ENCODE results near the gene ATP2C1. TPM values are rescaled to one million over a fixed set of nuclear protein-coding genes. Genes with fewer than 3 reads are reported as not detected.

Gene ATP2C1
- total and polyA plus RNA-seq, 2 experiments from 2014 or later = 28.1 to 75.7 TPM

DNA sequence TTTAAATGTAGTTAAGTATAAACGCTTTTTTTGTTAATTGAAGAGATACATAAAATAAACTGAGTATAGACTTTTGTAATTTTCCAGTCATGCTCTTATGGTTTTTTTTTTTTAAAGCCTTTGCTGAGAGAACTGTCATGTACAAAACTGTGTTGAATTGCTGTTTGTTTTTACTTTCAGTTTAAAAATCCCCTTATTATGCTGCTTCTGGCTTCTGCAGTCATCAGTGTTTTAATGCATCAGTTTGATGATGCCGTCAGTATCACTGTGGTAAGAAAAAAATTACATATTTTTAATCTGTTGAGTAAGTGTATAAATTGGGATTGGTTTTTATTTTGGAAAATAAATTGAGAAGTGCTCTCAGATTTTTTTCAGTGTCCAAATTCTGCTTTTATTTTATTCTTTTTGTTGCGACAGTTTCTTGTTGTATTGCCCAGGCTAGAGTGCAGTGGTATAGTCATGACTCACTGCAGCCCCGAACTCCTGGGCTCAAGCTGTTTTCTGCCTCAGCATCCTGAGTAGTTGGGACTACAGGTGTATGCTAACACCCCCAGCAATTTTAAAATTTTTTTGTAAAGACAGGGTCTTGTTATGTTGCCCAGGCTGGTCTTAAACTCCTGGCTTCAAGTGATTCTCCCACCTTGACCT lies 40.7 kb downstream of the ATP2C1 start (continued):
- TF ChIP-seq, protein P1, sequence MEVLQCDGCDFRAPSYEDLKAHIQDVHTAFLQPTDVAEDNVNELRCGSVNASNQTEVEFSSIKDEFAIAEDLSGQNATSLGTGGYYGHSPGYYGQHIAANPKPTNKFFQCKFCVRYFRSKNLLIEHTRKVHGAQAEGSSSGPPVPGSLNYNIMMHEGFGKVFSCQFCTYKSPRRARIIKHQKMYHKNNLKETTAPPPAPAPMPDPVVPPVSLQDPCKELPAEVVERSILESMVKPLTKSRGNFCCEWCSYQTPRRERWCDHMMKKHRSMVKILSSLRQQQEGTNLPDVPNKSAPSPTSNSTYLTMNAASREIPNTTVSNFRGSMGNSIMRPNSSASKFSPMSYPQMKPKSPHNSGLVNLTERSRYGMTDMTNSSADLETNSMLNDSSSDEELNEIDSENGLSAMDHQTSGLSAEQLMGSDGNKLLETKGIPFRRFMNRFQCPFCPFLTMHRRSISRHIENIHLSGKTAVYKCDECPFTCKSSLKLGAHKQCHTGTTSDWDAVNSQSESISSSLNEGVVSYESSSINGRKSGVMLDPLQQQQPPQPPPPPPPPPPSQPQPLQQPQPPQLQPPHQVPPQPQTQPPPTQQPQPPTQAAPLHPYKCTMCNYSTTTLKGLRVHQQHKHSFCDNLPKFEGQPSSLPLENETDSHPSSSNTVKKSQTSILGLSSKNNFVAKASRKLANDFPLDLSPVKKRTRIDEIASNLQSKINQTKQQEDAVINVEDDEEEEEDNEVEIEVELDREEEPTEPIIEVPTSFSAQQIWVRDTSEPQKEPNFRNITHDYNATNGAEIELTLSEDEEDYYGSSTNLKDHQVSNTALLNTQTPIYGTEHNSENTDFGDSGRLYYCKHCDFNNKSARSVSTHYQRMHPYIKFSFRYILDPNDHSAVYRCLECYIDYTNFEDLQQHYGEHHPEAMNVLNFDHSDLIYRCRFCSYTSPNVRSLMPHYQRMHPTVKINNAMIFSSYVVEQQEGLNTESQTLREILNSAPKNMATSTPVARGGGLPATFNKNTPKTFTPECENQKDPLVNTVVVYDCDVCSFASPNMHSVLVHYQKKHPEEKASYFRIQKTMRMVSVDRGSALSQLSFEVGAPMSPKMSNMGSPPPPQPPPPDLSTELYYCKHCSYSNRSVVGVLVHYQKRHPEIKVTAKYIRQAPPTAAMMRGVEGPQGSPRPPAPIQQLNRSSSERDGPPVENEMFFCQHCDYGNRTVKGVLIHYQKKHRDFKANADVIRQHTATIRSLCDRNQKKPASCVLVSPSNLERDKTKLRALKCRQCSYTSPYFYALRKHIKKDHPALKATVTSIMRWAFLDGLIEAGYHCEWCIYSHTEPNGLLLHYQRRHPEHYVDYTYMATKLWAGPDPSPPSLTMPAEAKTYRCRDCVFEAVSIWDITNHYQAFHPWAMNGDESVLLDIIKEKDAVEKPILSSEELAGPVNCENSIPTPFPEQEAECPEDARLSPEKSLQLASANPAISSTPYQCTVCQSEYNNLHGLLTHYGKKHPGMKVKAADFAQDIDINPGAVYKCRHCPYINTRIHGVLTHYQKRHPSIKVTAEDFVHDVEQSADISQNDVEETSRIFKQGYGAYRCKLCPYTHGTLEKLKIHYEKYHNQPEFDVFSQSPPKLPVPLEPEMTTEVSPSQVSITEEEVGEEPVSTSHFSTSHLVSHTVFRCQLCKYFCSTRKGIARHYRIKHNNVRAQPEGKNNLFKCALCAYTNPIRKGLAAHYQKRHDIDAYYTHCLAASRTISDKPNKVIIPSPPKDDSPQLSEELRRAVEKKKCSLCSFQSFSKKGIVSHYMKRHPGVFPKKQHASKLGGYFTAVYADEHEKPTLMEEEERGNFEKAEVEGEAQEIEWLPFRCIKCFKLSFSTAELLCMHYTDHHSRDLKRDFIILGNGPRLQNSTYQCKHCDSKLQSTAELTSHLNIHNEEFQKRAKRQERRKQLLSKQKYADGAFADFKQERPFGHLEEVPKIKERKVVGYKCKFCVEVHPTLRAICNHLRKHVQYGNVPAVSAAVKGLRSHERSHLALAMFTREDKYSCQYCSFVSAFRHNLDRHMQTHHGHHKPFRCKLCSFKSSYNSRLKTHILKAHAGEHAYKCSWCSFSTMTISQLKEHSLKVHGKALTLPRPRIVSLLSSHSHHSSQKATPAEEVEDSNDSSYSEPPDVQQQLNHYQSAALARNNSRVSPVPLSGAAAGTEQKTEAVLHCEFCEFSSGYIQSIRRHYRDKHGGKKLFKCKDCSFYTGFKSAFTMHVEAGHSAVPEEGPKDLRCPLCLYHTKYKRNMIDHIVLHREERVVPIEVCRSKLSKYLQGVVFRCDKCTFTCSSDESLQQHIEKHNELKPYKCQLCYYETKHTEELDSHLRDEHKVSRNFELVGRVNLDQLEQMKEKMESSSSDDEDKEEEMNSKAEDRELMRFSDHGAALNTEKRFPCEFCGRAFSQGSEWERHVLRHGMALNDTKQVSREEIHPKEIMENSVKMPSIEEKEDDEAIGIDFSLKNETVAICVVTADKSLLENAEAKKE (CRISPR knock-in tag; IDR thresholded peaks at IDR 0.05) = no peak

DNA sequence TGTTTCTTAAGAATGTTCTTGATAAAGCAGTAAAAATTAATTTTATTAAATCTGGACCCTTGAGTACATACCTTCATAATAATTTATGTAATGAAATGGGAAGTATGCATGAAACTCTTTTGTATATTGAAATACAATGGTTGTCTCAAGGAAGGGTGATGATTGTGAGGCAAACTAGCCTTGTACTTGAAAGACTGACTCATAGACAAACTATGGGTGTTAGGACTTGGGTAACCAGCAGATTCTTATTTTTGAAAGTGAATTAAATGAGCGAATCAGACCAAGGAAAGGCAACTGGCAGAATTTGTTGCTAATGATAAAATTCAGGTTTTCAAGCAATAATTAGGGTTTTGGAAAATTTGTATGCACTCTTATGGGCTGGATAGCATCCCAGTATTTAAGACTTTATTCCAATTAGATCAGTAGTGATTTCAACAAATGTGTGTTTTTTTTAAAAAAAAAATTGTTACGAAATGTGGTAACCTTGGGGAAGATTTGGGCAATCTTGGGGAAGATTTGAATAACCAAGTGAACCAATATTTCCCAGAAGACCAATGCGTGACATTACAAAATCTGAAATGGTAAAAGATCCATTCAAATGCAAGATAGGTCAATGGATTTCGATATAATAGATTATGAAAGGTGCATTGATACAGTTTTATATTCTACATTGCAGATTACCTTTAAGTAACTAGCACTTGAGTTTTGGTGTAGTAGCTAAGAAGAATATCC lies 42.0 kb downstream of the ATP2C1 start:
- Mint-ChIP-seq H3K9me3 (no peaks in the 10 kb centered on the region), H3K27me3 (ENCODE audit: insufficient read depth, low read depth, poor library complexity) (no peaks in the 10 kb centered on the region), H3K36me3 (ENCODE audit: low read depth) (peaks cover 11% of the 10 kb centered on the region; the same call in 2 of the 3 replicates), H3K4me3 (no peak overlapping the region), H3K27ac (no peak overlapping the region), H3K4me1 (no peaks in the 10 kb centered on the region; the same call in 2 of the 3 replicates)
- DNase-seq (ENCODE audit: low spot score) = no peak
- no peaks in the 10 kb centered on the region; the same call in 1 of the 2 replicates for H4K20me1 ChIP-seq (replicated peaks; ENCODE audit: insufficient read depth)
- H3K4me1 ChIP-seq (ENCODE audit: insufficient read depth) = no peaks in the 10 kb centered on the region
- no peak overlapping the region for H2AFZ ChIP-seq
- no peaks in the 10 kb centered on the region for H3K27me3 ChIP-seq (ENCODE audit: insufficient read depth)
- H3K27ac ChIP-seq (ENCODE audit: low read depth) = no peak overlapping the region
- no peak for ATAC-seq
- no peak overlapping the region for H3K4me2 ChIP-seq
- no peaks in the 10 kb centered on the region for H3K79me2 ChIP-seq (replicated peaks; ENCODE audit: insufficient read depth)
- no peaks in the 10 kb centered on the region for H3F3A ChIP-seq (replicated peaks; ENCODE audit: low read depth)
- H3K36me3 ChIP-seq (ENCODE audit: insufficient read depth) = no peaks in the 10 kb centered on the region; the same call in 1 of the 2 replicates
- H3K4me3 ChIP-seq = no peak overlapping the region
- no peaks in the 10 kb centered on the region for H3K9me2 ChIP-seq (ENCODE audit: insufficient read depth)
- TF ChIP-seq NANOG (IDR thresholded peaks at IDR 0.05; ENCODE audit: borderline replicate concordance) (no peak), EZH2phosphoT487 (IDR thresholded peaks at IDR 0.05; ENCODE audit: unreplicated experiment) (no peak)

All from GM23338 (cell line).